ENCODE results near the gene SLC1A3.
A peak's percentile ranks its signal among the peaks of the same experiment; 100 is the strongest.

The SLC1A3 gene

DNA sequence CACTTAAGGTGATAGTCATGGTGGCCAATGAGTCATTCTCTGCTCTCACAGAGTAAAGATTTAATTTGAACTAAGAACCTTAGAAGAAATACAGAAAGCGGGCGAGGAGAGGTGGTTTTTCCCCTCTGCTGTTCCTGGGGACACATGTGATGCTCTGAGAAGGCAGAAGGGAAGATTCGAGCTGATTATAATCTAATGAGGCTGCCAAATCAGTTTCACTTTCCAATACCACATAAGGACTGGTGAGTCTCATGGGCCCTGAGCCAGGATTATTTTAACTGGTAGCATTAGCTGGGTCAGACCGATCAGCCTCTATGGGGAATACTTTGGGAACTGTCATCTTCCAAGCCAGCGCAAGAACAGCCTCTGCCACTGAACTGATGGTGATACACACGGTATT lies 116.5 kb downstream of the SLC1A3 start:
- no peak for DNase-seq

DNA sequence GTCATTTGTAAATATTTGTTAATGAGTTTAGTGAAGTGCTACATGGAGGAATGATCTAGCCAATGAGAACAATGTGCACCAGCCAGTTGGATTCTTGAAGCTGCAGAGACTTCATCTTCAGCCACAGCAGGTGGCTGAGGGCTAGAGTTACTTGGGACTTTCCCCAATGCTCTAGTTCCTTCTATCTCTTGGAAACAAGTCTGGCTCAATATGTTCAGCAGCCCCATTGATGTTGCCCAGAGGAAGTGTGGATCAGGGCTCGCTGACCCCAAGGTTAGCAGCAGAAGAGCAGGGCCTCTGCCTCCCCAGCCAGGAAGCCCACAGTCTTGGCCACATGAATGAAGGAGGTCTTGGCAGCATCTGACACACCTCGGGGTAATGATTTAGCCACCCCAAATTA lies 117.5 kb downstream of the SLC1A3 start:
- no peak for DNase-seq

DNA sequence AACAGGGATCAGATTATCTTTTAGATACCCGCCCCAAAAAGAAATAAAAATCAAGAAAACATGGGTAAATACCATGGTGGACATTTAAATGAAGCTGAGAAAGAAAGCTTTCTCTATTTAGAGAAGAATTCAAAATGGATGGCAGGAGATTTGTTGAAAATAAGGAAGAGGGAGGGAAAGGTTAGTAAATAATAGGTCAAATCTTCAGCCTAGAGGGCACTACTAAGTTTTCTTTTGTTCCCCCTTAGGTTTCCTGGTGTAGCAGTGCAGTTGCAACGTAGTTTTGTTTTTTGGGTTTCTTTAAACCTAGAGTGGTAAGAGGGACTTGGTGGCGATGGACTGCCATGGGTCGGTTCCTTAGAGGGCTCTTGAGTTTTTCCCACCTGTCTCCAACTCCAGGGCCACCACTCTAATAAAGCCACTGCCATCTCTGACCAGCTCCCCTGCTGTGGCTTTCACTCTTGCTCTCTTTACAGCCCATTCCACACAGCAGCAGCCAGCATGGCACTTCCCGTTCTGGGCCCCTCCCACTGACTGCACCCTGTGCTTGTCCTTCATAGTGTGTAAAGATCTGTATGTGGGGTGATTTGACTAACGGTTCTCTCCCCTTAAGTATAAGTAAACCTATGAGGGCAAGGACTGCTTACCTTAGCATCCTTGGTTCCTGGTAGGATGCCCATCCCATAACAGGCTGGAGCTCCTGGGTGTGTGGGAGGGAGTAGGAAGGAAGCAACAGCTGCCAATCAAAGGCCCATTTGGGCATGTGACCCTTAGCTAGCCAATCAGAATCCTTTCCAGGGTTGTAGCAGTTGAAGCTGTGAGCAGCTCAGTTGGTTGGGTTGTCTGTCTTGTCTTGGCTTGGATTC lies 118.3 kb downstream of the SLC1A3 start:
- DNase-seq, result no peak

DNA sequence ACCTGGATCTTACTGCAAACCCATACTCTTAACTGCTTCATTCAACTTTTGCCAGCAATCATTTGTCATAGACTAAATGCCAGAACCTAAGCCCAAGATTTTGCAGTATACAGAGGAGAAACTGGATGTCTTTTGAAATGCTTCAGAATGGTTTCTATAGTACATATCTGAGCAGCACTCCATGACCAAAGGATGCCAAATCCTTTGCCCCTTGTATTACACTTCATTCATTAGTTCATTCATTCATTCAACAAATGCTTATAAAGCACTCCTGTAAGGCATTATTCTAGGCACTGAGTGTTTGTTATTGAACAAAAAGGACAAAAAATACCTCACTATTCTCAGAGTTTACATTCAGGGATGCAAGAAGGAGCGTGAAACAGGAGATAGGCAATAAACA lies 119.9 kb downstream of the SLC1A3 start:
- DNase-seq, result no peak

DNA sequence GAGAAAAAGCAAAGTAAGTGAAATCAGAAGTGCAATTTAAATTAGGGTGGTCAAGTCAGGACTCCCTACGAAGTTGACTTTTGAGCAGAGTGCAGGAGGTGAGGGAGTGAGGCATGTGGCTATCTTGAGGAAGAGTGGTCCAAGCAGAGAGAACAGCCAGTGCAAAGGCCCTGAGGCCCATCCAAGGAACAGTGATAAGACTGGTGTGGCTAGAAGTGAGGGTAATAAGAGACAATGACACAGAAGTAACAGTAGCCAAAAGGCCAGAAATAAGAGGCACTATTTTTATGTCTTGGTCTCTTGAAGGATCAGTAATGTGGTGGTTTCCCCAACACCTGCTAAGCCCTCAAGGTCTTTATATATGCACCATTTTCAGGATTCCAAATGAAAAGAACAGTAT lies 120.4 kb downstream of the SLC1A3 start:
- DNase-seq, result no peak

DNA sequence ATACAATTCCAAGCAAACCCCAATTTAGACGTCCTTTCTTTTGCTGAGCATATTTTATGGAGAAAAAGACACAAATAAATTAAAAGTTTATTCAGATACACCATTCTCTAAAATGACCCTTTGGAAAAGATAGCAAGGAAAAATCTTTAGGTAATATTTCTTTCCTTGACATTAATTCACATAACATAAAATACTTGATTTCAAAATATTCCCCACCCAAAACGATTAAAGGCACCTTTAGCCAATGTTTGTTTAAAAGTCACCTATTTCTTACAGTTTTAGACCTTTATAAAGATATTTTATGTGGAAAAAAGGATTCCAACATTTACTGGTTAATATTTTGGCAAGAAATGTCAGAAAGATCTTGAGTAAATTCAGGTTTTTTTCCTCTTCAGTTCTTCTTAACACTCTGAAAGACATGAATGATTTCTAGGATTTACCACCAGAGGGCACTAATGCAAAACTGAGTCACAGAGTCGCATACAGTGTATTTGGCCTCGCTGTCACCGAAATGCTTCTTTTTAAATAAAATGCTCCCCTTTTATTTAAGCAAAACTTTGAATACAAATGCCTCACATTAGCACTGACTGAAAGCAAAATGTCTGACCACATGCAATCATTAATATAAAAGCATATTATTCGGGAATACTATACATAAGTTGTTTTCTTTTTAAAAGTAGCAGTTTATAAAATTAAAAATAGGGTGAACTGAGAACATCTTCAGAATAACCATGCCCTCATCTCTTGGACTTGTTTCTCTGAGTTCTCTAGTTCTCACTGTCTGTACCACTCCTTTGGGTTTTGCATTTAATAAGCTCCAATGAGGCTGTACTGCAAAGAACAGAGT lies 122.5 kb downstream of the SLC1A3 start:
- peak; percentile 28 for DNase-seq

DNA sequence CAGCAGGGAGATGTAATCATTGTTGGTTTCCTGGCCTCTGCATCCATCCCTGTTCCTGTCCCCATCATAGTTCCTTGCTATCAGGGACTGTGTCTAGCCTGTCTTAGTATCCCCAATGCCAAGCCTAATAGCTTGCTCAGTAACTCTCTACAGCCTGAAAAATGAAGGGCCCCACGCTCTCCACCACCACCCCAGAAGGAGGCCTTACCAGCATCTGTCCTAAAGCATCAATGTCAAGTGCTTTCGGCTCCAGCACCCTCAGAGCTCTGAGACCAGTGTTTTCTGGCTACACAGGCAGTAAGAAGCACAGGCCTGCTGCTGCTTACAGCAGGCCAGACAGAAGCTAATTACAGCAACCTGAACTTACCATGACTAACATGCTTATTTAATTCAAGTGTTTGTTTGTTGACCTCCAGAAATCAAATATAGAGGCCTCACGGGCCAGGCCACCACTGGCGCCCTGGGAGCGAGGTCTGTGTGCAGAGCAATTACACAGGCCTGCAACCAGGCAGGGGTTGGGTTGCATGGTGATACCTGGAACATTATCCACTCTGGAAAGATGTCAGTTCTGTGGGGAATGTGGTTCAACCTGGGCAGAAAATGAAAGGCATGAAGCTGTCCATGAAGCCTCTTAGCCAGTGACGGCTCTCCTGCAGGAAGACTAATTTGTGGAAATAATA lies 124.3 kb downstream of the SLC1A3 start:
- DNase-seq, result peak; percentile 51

DNA sequence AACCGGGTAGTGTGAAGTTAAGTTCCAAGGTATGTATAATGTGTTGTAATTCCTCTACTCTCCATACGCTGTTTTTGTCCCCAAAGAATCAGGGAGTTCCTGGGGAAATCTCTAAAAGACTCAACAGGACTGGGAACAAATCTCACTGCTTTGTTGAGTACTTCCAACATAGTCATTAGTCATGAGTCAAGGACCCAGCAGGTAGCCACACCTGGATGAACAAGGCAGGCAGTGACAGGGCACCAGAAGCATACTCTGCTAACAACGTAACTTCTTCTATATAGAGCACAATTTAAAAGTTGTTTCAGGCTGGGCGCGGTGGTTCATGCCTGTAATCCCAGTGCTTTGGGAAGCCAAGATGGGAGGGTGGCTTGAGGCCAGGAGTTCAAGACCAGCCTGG lies 126.8 kb downstream of the SLC1A3 start:
- DNase-seq, result no peak

DNA sequence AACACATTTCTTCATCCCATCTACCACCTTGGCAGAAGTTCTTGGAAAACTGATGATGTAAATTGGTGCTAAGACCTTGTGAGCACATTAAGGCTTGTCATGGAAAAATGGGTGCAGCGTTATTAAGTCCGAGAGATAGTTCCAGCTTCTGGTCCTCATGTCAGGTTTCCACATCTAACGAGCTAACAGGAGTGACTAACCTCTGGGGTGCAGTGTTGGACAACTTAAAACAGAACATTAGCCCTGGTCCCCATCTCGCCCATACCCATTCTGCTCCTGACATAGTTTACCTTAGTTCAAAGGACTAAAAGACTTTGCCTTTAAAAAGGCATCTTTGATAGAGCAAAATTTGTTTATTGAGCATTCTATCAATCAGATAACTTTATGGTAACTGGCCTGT lies 128.0 kb downstream of the SLC1A3 start:
- no peak for DNase-seq

DNA sequence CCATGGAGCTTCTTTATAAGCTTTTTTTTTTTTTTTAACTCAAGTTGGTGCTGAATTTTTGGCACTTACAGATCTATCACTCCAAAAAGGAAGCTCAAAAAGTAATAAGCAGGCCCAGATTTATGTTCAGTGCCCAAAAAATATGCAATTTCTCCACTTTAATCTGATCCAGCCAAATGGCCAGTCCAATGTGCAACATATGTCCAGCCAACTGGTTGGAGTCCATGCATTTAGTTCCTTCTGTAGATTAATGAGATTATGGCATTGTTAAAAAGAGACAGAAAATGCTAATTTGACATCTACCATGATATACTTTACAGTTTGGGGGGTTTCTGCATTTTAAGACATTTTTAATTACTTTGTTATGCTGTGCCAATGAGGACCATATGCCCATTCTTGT lies 129.5 kb downstream of the SLC1A3 start:
- DNase-seq, result no peak

Measured in NCI-H1417 treated with DMSO at 0.1 percent for 48 hours (cell line).